Measurements from ENCODE around the gene HDAC8. TPM values are rescaled to one million over a fixed set of nuclear protein-coding genes. Genes with fewer than 3 reads are reported as not detected.

The HDAC8 gene
- total RNA-seq, 1 donor from 2014 or later, result 30.1 TPM

GRCh38 chrX:72368796-72369195 lies 203.8 kb downstream of the HDAC8 start:
- no peaks in the 10 kb centered on the region for H3K9me3 Mint-ChIP-seq (ENCODE audit: unreplicated experiment)
- TF ChIP-seq, protein P1, sequence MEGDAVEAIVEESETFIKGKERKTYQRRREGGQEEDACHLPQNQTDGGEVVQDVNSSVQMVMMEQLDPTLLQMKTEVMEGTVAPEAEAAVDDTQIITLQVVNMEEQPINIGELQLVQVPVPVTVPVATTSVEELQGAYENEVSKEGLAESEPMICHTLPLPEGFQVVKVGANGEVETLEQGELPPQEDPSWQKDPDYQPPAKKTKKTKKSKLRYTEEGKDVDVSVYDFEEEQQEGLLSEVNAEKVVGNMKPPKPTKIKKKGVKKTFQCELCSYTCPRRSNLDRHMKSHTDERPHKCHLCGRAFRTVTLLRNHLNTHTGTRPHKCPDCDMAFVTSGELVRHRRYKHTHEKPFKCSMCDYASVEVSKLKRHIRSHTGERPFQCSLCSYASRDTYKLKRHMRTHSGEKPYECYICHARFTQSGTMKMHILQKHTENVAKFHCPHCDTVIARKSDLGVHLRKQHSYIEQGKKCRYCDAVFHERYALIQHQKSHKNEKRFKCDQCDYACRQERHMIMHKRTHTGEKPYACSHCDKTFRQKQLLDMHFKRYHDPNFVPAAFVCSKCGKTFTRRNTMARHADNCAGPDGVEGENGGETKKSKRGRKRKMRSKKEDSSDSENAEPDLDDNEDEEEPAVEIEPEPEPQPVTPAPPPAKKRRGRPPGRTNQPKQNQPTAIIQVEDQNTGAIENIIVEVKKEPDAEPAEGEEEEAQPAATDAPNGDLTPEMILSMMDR (IDR thresholded peaks at IDR 0.05), result no peak
- H3K4me1 Mint-ChIP-seq (ENCODE audit: unreplicated experiment), result no peaks in the 10 kb centered on the region

DNA sequence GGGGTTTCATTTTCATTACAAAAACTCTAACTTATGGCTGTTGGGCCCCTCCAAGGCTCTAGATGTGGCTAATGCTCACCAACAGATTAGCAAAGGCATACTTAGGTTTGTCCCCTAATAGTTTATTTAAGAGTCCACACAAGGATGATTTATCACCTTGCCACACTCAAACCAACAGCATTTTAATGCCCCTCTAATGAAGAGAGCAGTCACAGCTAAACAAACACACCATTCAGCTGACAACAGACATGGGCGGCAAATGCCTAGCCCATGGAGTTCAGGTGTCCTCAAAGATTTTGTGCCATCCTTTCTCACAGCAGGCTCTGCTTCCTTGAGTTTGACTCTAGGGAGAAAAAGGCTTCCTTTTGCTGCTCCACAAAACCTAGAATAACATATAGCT lies 205.1 kb downstream of the HDAC8 start:
- no peaks in the 10 kb centered on the region for H3K4me1 Mint-ChIP-seq (ENCODE audit: unreplicated experiment)
- no peak overlapping the region for H3K4me3 Mint-ChIP-seq (ENCODE audit: unreplicated experiment)
- no peak overlapping the region for H3K27ac Mint-ChIP-seq (ENCODE audit: unreplicated experiment)
- peaks cover 2% of the 10 kb centered on the region for H3K36me3 Mint-ChIP-seq (ENCODE audit: unreplicated experiment)
- no peaks in the 10 kb centered on the region for H3K9me3 Mint-ChIP-seq (ENCODE audit: unreplicated experiment)
- DNase-seq (ENCODE audit: extremely low spot score, unreplicated experiment), result no peak
- TF ChIP-seq, protein P1 (IDR thresholded peaks at IDR 0.05), result no peak
- H3K27me3 Mint-ChIP-seq (ENCODE audit: unreplicated experiment), result no peaks in the 10 kb centered on the region

More at GRCh38 chrX:72368796-72369195, 203.8 kb downstream of the HDAC8 start:
- Mint-ChIP-seq H3K4me3 (ENCODE audit: unreplicated experiment) (no peak overlapping the region), H3K36me3 (ENCODE audit: unreplicated experiment) (peaks cover 2% of the 10 kb centered on the region), H3K27me3 (ENCODE audit: unreplicated experiment) (no peaks in the 10 kb centered on the region), H3K27ac (ENCODE audit: unreplicated experiment) (no peak overlapping the region)
- DNase-seq (ENCODE audit: extremely low spot score, unreplicated experiment), result no peak

DNA sequence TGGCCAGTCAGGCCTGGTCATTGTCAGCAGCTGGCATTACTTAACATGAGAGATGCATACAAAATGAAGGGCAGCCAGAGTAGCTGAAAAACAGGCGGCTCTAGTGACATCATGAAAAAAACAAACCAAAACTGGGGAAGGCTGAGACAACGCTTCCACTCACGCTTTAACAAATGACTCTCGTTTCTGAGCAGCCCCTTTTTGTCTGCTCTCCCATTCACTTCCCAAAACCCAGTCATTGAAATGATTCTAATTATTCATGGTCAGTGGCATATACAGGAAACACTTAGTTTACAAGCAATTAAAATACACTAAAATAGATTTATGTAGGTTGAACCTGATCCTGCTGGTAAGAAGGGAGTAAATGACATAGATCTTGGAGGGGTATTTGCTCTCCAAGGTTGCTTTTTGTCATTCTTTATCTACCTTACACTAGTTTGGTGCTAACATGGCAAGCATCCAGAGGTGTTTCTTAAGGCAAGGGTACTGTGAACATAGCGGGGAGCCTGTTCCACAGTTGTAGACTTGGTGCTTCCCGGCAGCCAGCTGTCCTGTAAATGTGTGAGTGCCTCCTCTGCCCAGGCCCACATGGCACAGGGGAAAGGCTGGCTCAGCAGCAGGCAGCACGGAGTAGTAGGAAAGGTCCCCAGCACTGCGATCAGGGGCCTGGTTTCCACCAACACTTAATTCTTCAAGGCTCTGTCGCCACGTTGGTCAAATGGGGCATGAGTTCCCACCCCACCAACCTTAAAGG lies 205.8 kb downstream of the HDAC8 start:
- no peak for DNase-seq (ENCODE audit: extremely low spot score, unreplicated experiment)
- Mint-ChIP-seq H3K9me3 (ENCODE audit: unreplicated experiment) (no peaks in the 10 kb centered on the region), H3K4me1 (ENCODE audit: unreplicated experiment) (no peaks in the 10 kb centered on the region), H3K4me3 (ENCODE audit: unreplicated experiment) (no peak overlapping the region), H3K27ac (ENCODE audit: unreplicated experiment) (no peak overlapping the region), H3K36me3 (ENCODE audit: unreplicated experiment) (peaks cover 2% of the 10 kb centered on the region), H3K27me3 (ENCODE audit: unreplicated experiment) (no peaks in the 10 kb centered on the region)
- TF ChIP-seq, protein P1 (IDR thresholded peaks at IDR 0.05), result no peak

DNA sequence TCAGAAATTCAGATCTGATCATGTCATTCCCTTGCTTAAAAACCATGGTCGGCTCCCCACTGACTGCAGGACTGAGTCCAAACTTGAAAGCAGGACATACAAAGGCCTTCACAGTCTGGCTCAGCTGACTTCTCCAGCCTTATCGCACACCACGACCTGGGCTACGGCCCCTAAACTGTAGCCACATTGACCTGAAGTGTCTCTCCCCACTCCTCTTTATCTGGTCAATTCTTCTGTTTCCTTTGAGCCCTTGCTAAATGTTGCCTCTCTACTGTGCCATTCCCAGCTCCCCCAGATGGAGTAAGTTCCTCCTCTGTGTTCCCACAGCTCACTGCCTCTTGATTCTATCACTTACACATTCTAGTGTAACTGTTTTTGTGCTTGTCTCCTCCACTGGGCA lies 206.5 kb downstream of the HDAC8 start:
- H3K4me3 Mint-ChIP-seq (ENCODE audit: unreplicated experiment), result no peak overlapping the region
- no peaks in the 10 kb centered on the region for H3K27me3 Mint-ChIP-seq (ENCODE audit: unreplicated experiment)
- no peak overlapping the region for H3K27ac Mint-ChIP-seq (ENCODE audit: unreplicated experiment)
- no peak for DNase-seq (ENCODE audit: extremely low spot score, unreplicated experiment)
- TF ChIP-seq, protein P1 (IDR thresholded peaks at IDR 0.05), result no peak
- H3K4me1 Mint-ChIP-seq (ENCODE audit: unreplicated experiment), result no peaks in the 10 kb centered on the region
- no peaks in the 10 kb centered on the region for H3K9me3 Mint-ChIP-seq (ENCODE audit: unreplicated experiment)
- peaks cover 2% of the 10 kb centered on the region for H3K36me3 Mint-ChIP-seq (ENCODE audit: unreplicated experiment)

GRCh38 chrX:72365126-72365525 lies 207.5 kb downstream of the HDAC8 start:
- Mint-ChIP-seq H3K27ac (ENCODE audit: unreplicated experiment) (no peak overlapping the region), H3K4me3 (ENCODE audit: unreplicated experiment) (no peak overlapping the region), H3K9me3 (ENCODE audit: unreplicated experiment) (no peaks in the 10 kb centered on the region), H3K36me3 (ENCODE audit: unreplicated experiment) (peaks cover 2% of the 10 kb centered on the region), H3K27me3 (ENCODE audit: unreplicated experiment) (no peaks in the 10 kb centered on the region), H3K4me1 (ENCODE audit: unreplicated experiment) (no peaks in the 10 kb centered on the region)
- no peak for DNase-seq (ENCODE audit: extremely low spot score, unreplicated experiment)
- TF ChIP-seq, protein P1 (IDR thresholded peaks at IDR 0.05), result no peak

Data from osteocyte (in vitro differentiated cells).